SK-N-DZ (cell line): ENCODE data around the gene KIF17.

Experiments
- DNase-seq: peaks from one replicate; pipeline ENCODE4 v3.0.0-alpha.2; 2015; ENCODE audit warnings: low spot score

KIF17 gene

DNA sequence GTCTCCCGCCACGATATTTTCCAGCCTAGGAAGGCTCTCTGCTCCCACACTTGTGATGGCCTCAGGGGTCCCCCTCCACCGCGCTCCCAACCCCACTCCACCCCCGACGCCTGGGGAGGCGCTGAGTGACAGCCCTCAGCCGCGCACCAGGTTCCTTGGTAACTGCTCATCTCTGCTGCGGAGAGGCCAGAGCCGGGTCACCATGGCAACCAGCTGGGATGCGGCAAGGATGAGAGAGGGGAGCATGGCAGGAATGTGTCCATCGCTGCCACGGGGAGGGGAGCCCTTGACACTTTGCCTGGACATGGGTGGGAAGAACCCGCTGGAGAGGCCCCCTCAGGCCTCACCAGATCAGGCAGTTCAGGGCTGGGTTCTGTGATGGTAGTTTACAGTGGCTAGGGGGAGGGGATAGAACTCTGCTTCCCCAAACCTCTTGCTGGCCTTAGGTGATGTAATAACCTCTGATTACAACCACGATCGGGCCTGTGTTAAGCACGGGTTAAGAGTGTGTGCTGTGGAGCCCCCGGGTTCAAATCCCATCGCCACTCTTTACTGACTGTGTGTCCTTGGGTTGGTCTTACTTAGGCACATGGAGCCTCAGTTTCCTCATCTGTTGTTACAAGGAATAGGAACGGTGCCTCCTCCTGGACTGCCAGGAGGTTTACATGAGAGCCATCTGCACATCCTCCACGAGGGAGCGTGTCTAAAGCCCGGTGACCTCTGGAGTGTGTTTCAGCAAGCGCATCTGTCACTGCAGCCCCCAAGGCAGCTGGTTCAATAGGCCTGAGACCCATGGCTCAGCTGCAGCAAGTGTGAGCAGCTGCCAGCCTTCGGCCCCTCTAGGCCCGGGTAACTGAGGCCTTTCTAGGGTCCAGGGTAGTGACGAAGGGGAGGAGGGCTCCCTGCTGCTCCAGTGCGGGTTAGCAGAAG lies 6.3 kb downstream of the KIF17 start:
- peak; percentile 77 for DNase-seq

GRCh38 chr1:20710469-20711284 lies 7.1 kb downstream of the KIF17 start:
- DNase-seq, result no peak

DNA sequence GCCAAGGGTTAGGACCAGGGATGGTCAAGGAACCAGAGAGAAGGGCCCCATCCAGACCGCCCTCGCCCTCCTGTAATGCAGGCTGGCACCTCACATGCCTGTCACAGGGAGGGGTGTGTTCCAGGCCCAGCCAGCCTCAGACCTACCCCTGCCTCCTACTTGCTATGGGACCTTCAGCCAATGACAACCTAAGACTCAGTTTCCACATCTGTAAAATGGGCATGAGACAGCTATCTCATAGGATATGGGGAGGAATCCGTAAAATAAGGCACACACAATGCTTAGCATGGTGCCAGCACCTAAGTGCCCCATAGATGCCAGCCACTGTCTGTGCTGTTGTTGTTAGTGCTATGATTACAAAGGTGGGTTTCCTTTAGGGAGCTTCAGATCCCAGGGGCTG lies 7.9 kb downstream of the KIF17 start:
- DNase-seq, result no peak

DNA sequence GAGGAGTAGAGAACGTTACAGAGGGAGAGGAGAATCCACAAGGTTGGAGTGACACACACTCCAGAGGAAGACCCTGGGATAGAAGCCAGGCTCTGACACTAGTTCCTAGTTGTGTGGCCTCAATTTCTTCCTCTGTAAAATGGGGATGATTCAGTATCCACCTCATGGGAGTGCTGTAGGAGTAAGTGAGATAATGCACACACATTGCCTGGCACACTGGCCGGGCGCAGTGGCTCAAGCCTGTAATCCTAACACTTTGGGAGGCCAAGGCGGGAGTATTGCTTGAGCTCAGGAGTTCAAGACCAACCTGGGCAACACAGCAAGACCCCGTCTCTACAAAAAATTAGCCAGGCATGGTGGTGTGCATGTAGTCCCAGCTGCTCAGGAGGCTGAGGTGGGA lies 8.9 kb downstream of the KIF17 start:
- DNase-seq, result no peak

DNA sequence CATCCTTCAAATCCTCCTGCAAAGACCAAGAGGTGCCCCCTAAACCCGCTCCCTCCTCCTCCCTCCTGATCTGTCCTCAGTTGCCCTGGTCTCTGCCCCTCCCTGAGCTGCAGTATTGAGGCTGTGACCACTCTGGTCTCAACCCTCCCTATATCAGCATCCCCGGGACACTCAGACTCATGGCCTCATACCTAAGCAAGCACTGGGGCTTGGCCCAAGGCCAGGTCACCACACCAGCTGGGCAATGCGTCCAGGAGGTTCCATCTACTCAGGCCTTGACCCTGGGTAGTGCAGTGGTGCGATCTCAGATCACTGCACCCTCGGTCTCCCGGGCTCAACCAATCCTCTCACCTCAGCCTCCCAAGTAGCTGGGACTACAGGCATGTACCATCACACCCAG lies 9.8 kb downstream of the KIF17 start:
- DNase-seq, result no peak

DNA sequence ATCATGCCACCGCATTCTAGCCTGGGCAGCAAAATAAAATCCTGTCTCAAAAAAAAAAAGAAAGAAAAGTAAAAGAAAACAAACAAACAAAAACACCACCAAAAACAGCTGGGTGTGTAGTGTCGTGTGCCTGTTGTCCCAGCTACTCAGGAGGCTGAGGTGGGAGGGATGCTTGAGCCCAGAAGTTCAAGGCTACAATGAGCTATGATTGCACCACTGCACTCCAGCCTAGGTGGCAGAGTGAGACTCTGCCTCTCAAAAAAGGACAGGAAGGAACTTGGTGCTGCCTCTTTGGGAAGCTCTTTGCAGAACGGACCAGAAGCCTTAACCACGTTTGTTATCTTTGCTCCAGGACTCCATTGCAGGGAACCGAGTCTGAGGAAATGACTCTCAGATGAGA lies 11.0 kb downstream of the KIF17 start:
- no peak for DNase-seq

GRCh38 chr1:20705203-20705755 lies 12.5 kb downstream of the KIF17 start:
- DNase-seq, result no peak

GRCh38 chr1:20704390-20705202 lies 13.2 kb downstream of the KIF17 start:
- DNase-seq, result no peak

DNA sequence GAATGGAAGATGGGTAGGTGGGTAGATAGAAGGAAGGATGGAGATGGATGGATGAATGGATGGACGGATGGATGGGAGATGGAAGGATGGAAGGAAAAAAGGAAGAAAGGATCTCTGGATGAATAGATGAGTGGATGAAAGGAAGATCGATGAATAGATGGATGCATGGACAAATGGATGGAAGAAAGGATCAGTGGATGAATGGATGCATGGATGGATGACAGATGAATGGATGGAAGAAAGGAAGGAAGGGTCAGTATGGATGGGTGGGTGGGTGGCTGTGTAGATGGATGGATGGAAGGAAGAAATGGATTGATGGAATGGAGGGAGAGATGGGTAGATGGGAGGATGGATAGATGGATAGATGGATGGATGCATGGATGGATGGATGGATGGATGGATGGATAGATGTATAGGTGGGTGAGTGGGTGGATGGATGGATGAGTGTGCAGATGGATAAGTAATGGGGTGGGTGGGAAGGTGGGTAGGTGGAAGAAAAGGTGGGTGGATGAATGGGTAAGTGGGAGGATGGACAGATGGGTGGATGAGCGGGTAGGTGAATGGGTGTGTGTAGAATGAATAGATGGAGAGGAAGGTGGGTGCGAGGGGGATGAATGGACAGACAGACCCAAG lies 14.6 kb downstream of the KIF17 start:
- no peak for DNase-seq

DNA sequence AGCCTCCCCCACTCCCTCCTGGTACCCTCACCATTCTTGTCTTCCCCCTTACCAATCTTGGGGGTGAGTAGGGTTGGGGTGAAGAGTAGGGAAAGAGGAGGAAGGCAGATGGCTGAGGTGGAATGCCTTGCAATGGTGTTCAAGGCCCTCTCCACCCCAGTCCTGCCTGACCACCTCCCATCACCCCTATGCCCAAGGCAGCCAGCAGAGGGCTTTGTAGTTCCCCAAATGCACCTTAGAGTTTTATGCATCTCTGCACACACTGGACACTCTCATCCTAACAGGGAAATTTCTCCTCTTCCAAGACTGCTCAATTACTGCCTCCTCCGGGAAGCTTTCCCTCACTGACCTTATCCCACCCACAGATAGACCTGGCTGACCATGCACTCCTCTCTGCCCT lies 15.4 kb downstream of the KIF17 start:
- DNase-seq, result no peak

GRCh38 chr1:20701847-20702246 lies 16.0 kb downstream of the KIF17 start:
- DNase-seq, result no peak

GRCh38 chr1:20701446-20701845 lies 16.4 kb downstream of the KIF17 start:
- DNase-seq, result no peak

- DNase-seq, result no peak
These were observed 17.1 kb downstream of the KIF17 start for GRCh38 chr1:20700636-20701215.

DNA sequence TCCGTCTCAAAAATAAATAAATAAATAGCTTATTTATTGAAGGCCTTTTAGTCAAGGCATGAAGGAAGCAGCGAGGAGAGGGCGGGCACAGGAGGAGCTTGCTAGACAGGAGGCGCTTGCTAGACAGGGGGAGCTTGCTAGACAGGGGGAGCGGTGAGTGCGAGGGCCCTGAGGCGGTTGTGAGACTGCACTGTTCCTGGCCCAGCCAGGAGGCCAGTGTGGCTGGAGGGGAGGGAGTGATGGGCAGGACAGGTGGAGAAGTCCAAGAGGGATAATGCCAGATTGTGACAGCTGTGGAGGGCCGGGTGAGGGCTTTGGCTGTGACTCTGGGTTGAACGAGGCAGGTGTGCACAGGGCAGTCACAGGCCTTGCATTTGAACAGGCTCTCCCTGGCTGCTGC lies 18.2 kb downstream of the KIF17 start:
- DNase-seq, result no peak

DNA sequence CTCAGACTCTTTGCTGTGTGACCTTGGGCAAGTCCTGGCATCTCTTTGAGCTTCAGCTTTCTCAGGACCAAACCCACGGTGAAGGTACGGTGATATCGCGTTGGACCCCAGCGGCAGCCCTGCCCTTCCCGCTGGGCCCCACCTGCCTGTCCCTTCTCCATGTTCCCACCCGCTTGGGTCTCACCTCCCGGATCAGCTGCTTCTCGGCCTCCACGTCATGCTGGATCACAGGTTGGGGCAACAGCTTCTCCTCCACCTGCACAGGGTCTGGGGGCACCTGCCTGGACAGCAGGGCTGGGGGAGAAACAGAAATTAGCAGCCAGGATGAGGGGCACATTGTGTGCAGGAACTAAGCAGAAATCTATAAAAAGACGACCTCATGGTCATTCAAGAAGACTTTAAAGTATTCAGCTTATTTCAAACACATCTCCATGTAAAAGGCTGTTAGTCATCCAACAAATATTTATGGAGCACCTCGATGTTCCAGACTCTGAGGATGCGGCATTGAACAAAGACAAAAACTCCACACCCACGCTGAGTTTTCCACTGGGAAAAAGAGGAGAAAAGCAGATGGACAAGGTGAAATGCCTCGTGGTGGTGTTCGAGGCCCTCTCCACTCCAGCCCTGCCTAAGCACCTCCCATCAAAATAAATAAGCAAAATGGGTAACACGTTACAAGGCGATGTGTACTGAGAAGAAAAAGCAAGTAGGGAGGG lies 19.5 kb downstream of the KIF17 start:
- DNase-seq, result no peak

DNA sequence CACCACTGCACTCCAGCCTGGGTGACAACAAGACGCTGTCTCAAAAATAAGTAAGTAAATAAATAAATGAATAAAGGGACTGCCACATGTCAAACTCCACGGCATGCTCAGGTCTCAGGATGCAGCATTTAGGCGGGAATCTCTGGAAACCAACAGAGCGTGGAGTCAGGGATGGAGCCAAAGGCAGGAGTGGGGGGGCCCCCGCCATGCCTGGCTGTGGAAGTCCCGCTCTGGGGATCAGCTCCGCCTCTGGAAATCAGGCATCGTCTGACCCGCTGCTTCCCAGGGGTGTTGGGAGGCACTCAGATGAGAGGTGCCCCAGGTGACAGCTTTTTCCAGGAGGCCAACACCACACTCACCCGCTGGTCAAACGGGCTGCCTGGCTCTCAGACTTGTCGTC lies 20.2 kb downstream of the KIF17 start:
- DNase-seq, result no peak

- peak; percentile 92 for DNase-seq
These were observed 21.1 kb downstream of the KIF17 start for GRCh38 chr1:20696397-20697333.

GRCh38 chr1:20695515-20695914 lies 22.3 kb downstream of the KIF17 start:
- no peak for DNase-seq

DNA sequence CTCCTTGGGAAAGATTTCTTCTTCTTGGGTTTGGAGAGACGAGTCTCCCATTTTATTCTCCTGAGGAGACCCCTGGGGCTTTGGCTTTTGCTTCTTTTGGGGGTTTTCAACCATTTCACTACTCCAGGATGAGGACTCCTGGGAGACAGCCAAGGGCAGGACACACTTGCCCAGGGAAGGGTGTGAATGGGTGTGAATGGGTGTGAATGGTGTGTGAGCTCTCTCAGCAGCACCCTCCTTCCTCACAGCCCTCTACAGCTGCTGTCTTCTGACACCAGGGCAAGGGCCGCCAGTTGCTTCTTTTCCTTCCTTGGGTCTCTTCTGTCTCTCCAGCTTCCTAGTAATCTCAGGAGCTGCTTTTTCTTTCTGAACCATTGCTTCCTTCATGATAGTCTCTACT lies 24.2 kb downstream of the KIF17 start:
- no peak for DNase-seq
